Raji (cell line): ENCODE data around the gene HAUS3.

Experiments used
- POLR2A ChIP-seq: IDR thresholded peaks from 2 replicates; pipeline ENCODE4 v1.6.1; 2011; ENCODE audit warnings: low read depth, low read length, control low read depth; ENCODE audit not compliant: insufficient read depth

The HAUS3 gene

GRCh38 chr4:2251795-2252529 is 10.0 kb upstream of the HAUS3 start:
- no peak for TF ChIP-seq POLR2A

- TF ChIP-seq POLR2A, result no peak
Observed at GRCh38 chr4:2251073-2251794, 9.3 kb upstream of the HAUS3 start.

GRCh38 chr4:2250357-2251072 is 8.6 kb upstream of the HAUS3 start:
- no peak for TF ChIP-seq POLR2A

- no peak for TF ChIP-seq POLR2A
Observed at GRCh38 chr4:2249526-2250356, 7.8 kb upstream of the HAUS3 start.

GRCh38 chr4:2248821-2249261 is 6.9 kb upstream of the HAUS3 start:
- TF ChIP-seq POLR2A, result no peak

- no peak for TF ChIP-seq POLR2A
Observed at GRCh38 chr4:2248044-2248780, 6.3 kb upstream of the HAUS3 start.

GRCh38 chr4:2247128-2248043 is 5.5 kb upstream of the HAUS3 start:
- TF ChIP-seq POLR2A, result no peak

- TF ChIP-seq POLR2A, result no peak
Observed at GRCh38 chr4:2246384-2247127, 4.6 kb upstream of the HAUS3 start.

GRCh38 chr4:2245787-2246275 is 3.9 kb upstream of the HAUS3 start:
- TF ChIP-seq POLR2A, result no peak

- no peak for TF ChIP-seq POLR2A
Observed at GRCh38 chr4:2245057-2245786, 3.3 kb upstream of the HAUS3 start.

- no peak for TF ChIP-seq POLR2A
Observed at GRCh38 chr4:2243681-2244380, 1.9 kb upstream of the HAUS3 start.
